T47D (cell line): ENCODE results near the gene DYNC1LI1.
A peak's percentile ranks its signal among the peaks of the same experiment; 100 is the strongest.

Experiments
- DNase-seq, 2 experiments: peaks; one replicate each; pipeline versions ENCODE4 v3.0.0 to v3.0.0-alpha.2; 2011 to 2012; ENCODE audit warnings: low read depth in 1 of 2, low spot score in 1 of 2
- JUND ChIP-seq: IDR thresholded peaks from 2 replicates; pipeline ENCODE4 v1.6.1; 2012; ENCODE audit warnings: low read depth
- in situ Hi-C: cut with HindIII; loops from 2 replicates; pipeline ENCODE4 v1.10.0; 2016; ENCODE audit warnings: low sequenced_read_pairs, low pct_unique_long_range_greater_than_20kb

Gene DYNC1LI1

DNA sequence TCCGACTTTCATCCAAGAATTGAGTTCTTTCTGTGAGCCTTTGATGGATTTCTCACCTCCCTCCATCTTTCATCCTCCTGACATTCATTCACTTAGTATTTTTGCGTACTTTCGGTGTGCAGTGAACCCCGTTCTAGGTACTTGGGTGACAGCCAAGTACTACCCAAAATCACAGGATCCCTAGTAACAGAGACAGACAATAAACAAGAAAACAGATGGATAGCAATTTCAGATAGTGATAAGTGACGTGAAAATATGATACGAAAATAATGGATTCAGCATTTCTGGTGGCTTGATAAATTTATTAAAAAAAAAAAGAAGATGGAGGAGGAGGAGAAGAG lies 67.7 kb downstream of the DYNC1LI1 start:
- in situ Hi-C loops, result no loop called here
- DNase-seq, result no peak
- TF ChIP-seq JUND, result no peak

DNA sequence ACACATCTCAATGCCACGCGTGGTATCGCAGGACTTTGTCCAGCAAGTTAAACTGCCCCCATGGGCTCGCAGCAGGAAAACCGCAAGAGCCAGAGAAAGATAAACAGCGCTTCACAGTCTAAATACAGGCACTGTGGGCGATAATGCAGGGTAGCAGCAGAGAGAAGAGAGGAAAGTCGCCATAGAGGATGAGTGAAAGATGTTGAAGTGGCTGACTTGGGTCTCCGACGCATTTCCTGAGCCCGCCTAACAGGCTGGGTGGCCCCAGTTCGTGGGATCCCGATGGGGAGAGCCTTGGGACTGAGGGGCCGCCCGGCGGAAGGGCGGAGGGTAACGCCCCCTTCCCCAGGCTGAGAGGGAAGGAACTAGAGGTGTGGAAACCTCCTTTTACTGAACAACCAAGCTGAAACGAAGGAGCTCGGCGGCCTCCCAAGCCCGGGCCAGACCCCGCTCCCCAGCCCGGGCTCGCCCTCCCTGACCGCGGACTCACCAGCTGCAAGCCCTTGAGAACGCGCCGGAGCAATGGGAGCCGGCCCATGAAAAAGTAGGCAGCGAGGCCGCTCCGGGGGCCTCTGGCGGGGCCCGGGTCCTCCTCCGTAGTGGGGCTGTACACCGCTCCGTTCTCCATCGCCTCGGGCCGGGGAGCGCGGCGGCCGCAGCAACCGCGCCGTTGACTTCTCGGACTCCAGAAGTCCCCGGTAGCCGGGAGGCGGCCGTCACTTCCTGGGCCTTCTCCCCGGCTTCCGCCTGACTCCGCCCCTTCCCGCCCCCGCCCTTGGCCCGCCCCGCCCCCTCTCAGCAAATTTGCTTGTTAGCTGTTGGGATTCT lies 68.3 kb downstream of the DYNC1LI1 start, which contains the start of gene CMTM6:
Gene CMTM6 (minus strand): TSS at position 735 of the 828 bp plus-strand sequence. CDS start 107 bp downstream, at position 628.
- DNase-seq, result peak; percentile 81 to 92
- in situ Hi-C loops, result no loop called here
- no peak for TF ChIP-seq JUND

DNA sequence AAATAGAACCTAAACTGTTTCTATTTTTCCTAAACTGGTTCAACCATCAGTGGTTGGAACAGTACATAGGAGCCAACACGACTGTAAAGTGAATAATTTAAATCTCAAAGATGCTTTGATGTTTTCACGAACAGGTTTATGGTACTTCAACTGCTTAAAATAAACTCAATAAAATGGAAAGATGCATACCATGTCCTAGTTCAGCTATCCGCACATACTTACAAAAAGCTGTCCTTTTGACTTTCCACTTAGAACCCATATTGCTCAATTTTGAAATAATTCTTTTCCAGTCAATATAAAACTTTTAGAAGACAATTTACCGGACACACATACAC lies 68.9 kb downstream of the DYNC1LI1 start:
- in situ Hi-C loops, result no loop called here
- no peak for TF ChIP-seq JUND
- no peak for DNase-seq

DNA sequence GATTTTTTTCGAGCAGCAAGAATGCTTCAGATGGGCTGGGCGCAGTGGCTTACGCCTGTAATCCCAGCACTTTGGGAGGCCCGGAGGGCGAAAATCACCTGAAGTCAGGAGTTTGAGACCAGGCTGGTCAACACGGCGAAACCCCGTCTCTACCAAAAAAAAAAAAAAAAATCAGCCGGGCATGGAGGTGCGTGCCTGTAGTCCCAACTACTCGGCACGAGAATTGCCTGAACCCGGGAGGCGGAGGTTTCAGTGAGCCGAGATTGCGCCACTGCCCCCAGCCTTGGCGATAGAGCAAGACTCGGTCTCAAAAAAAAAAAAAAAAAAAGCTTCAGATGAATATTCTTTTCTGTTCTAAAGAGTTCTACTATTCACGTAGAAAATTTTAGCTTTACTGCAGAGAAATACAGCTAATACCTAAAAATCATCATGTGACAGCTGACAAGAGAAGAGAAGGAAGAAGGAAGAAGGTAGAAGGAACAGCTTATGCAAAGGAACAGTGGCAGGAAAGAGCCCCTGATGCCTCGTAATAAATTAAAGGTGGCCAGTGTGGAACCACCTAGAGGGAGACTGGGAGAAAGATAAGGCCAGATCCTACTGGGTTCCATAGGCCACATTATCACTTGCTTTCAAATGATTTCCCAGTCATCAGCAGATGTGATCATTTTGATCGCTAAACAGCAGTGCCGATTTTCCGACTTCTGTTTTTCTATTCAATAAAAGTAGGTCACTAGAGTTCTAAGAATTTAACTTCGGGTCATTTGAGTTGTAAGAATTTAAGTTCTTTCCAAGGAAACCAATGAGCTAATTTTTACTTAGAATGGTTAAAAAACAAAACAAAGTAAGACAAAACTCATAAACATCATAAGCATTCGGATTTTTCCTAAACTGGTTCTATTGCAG lies 69.5 kb downstream of the DYNC1LI1 start:
- no peak for TF ChIP-seq JUND
- no peak for DNase-seq
- in situ Hi-C loops, result no loop called here

DNA sequence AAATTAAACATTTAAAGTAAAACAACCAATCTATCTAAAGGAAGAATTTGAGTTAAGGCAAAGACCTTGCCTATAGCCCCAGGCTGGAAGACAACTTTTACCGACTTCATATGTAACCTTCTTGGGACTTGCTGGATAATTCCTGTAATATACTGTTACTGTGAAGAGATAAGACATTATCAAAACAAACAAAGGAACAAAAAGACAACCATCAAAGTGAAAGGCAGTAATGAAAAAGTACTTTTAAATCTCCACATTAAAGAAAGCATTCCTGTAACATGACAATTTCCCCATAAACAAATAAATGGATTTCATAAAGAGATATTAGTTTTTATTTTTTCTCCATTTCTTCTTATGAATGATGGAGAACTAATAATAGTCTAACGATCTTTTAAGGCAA lies 70.4 kb downstream of the DYNC1LI1 start:
- no peak for TF ChIP-seq JUND
- no peak for DNase-seq
- in situ Hi-C loops, result no loop called here

DNA sequence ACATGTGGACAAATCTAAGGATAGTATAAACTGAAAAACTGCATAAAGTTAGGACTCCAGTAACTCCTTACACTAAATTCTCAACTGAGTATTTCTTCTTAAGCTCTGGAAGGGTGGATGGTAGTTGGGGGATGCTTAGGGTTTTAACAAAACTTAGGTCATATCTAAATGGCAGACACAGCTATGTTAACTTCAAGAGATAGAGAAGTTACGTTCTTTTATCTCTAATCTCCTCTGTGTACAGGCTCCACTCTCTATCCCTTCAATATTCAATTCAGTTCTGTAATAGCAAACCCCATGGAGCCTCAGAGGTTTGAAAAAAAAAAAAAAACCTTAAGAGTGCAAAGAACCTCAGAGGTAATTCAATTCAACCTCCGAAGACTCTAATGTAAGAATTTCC lies 71.1 kb downstream of the DYNC1LI1 start:
- DNase-seq, result no peak
- TF ChIP-seq JUND, result no peak
- in situ Hi-C loops, result no loop called here

DNA sequence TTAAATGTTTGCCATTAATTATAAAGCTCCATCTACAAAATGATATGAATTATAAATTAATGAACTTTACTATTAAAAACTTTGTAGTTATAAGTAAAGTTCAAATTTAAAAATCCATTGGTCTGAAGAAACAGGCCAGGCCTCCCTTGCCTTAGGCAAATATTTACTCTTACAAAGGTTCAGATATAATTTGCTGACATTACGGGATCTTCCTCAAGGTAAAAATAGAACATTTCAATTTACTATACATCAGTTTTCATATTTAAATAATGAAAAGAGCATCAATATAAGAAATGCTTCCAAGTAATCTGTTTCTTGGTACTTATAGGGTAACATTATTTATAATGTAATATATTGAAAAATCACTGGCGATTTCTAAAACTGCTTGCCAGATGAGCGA lies 71.7 kb downstream of the DYNC1LI1 start:
- in situ Hi-C loops, result no loop called here
- no peak for DNase-seq
- no peak for TF ChIP-seq JUND

DNA sequence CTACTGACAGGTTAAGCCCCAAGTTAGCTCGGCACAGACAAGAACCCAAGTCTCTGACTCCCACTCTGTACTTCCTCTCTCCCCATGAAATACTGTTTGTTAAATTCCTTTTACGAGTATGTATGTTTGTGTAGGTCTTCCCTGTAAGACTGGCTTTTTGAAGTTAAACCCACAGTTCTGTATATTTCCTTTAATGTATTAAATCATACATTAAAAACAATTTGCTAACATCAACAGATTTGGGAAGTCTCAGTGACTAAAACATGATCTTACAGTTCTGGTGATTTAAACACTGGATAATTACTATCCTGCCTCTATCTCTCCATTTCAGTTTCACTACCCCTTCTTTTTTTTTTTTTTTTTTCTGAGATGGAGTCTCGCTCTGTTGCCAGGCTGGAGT lies 72.4 kb downstream of the DYNC1LI1 start:
- in situ Hi-C loops, result no loop called here
- DNase-seq, result no peak
- no peak for TF ChIP-seq JUND

DNA sequence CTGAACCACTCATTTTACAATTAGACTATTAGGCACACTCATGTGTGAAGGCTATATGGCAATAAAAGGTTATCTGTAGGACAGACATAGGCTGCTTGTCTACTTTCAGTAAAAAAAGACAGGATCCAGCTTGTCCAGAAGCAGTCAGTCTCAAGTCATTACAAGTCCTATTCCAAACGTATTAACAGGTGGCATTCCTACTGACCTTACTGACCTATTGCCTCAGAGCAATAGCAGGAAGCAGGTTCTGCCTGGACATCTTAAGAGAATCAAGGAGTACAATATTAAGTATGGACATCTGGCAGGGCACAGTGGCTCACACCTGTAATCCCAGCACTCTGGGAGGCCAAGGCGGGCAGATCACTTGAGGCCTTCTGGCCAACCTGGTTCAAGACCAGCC lies 75.0 kb downstream of the DYNC1LI1 start:
- in situ Hi-C loops, result no loop called here
- peak in 1 of 2 experiments; percentile 8 for DNase-seq
- TF ChIP-seq JUND, result no peak

DNA sequence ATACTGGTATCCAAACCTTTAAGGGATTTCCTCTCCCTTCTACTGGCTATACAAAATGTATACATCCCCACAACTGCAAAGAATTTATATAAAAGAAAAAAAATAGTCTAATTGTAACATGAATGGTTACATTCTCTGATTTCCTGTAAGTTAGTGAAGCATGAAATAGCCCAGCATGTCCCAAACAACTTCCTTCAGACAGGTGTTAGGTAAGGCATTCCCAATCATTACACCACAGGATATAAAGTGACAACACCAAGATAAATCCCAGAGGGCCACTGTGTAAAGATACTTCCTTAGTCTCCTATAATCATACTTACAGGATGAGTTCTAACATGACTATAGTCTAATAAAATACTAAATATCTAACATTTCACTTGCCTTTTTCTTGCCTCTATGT lies 75.6 kb downstream of the DYNC1LI1 start:
- no peak for TF ChIP-seq JUND
- no peak for DNase-seq
- in situ Hi-C loops, result no loop called here

DNA sequence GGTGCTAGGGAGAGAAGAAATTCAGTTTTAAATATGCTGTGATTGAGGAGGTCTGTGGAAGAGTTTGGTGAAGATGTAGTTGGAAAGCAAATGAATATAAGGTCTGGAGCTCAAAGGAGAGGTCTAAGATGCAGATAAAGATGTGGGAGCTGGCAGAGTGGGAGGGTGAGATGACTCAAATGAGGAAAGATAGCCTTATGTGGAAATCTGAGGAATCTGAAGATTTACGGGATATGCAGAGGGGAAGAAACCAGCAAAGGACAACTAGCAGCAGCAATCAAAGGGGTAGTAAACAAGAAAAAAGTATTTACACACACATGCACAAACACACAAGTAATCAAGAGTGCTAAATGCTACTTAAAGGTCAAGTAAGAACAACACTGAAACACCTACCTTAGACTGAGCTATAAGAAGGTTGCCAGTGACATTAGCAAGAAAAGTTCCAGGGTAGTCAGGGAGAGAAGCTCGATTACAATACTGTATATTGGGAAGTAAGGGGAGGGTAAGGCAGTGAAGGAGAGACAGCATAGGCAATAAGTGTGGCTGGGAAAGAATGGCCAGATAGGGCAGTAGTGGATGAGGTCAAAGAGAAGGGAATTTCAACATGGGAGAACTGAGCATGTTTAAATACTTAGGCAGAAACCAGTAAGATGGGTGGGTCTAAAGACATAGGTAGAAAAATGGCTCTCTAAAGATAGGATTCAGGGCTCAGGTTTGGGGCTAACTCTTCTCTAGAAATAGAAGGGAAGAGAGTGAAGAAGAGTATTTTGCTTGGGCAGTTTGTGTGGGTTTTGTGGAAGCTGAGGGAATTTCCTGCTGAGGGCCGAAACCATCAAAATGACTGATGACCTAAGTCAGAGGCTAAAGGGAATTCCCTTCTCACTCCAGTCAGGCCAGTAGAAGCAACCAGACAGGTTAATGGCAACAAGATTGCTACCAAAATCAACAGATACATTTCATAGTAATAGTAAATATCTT lies 76.9 kb downstream of the DYNC1LI1 start:
- DNase-seq, result no peak
- in situ Hi-C loops, result no loop called here
- no peak for TF ChIP-seq JUND
